Activated B cell treated with CpG ODN at 0.5 μM for 24 hours (primary cell): ENCODE results near the gene PCDHAC2. TPM values are rescaled to one million over a fixed set of nuclear protein-coding genes. Genes with fewer than 3 reads are reported as not detected.

Experiments
- ATAC-seq: fragments of 200-7000 bp; cut with Tn5 transposase; one replicate; pipeline ENCODE4 v1.10.0; 2021; ENCODE audit warnings: low read depth, mild to moderate bottlenecking, moderate library complexity
- CTCF ChIA-PET: fragments of 350-600 bp; sonication (Branson Sonifier 250); formaldehyde crosslinking; loops from one replicate; lab custom pipeline; 2021; ENCODE audit warnings: antibody characterized with exemption; lab: Charles Lee
- POLR2A ChIA-PET: fragments of 350-600 bp; sonication (Branson Sonifier 250); formaldehyde crosslinking; loops from one replicate; lab custom pipeline; 2021; ENCODE audit warnings: antibody characterized with exemption; lab: Charles Lee
- DNase-seq: peaks from one replicate; pipeline ENCODE4 v3.0.0; 2022
- H3K27ac Mint-ChIP-seq: one replicate; pipeline ENCODE4 v1.8.0; 2020; ENCODE audit warnings: mixed read lengths
- H3K27me3 Mint-ChIP-seq: one replicate; pipeline ENCODE4 v1.8.0; 2021; ENCODE audit warnings: mixed read lengths
- H3K36me3 Mint-ChIP-seq: one replicate; pipeline ENCODE4 v1.8.0; 2021; ENCODE audit warnings: low read depth, mixed read lengths
- H3K4me1 Mint-ChIP-seq: one replicate; pipeline ENCODE4 v1.8.0; 2021; ENCODE audit warnings: mixed read lengths
- H3K4me3 Mint-ChIP-seq: one replicate; pipeline ENCODE4 v1.8.0; 2020; ENCODE audit warnings: mild to moderate bottlenecking, mixed read lengths
- H3K9me3 Mint-ChIP-seq: one replicate; pipeline ENCODE4 v1.8.0; 2020; ENCODE audit warnings: mixed read lengths
- CTCF ChIP-seq: fragments of 200-600 bp; IDR thresholded peaks from one replicate; pipeline ENCODE4 v1.8.0; 2022; ENCODE audit warnings: antibody characterized with exemption, mild to moderate bottlenecking
- intact Hi-C: fragments of 100-400 bp; cut with micrococcal nuclease; formaldehyde crosslinking; loops from one replicate; pipeline ENCODE4 v1.15.1; 2024
- total RNA-seq: library from RNA; stranded (reverse); gene quantifications from 2 replicates; pipeline ENCODE4 v1.2.3, GENCODE V29; 2022

Gene PCDHAC2
- total RNA-seq, 1 donor from 2014 or later = not detected

GRCh38 chr5:140998921-140999410 is 32.7 kb downstream of the PCDHAC2 start:
- CTCF ChIA-PET = no interaction called here
- Mint-ChIP-seq H3K27ac (no peak overlapping the region), H3K4me1 (peaks cover 1% of the 10 kb centered on the region), H3K9me3 (no peaks in the 10 kb centered on the region), H3K36me3 (no peaks in the 10 kb centered on the region), H3K4me3 (no peak overlapping the region), H3K27me3 (peaks cover 21% of the 10 kb centered on the region)
- no peak for ATAC-seq
- DNase-seq = no peak
- POLR2A ChIA-PET = no interaction called here
- intact Hi-C loops = no loop called here
- TF ChIP-seq CTCF = no peak

- Mint-ChIP-seq H3K27me3 (peaks cover 21% of the 10 kb centered on the region), H3K27ac (no peak overlapping the region), H3K4me1 (peaks cover 1% of the 10 kb centered on the region), H3K4me3 (no peak overlapping the region), H3K9me3 (no peaks in the 10 kb centered on the region), H3K36me3 (no peaks in the 10 kb centered on the region)
- ChIA-PET CTCF (no interaction called here), POLR2A (no interaction called here)
- no peak for ATAC-seq
- no peak for TF ChIP-seq CTCF
- DNase-seq = no peak
- intact Hi-C loops = no loop called here
Measured at GRCh38 chr5:141001446-141001843, 35.2 kb downstream of the PCDHAC2 start.

GRCh38 chr5:141001844-141002604 is 35.7 kb downstream of the PCDHAC2 start:
- intact Hi-C loops = no loop called here
- Mint-ChIP-seq H3K4me1 (peaks cover 1% of the 10 kb centered on the region), H3K4me3 (no peak overlapping the region), H3K9me3 (no peaks in the 10 kb centered on the region), H3K27ac (no peak overlapping the region), H3K27me3 (peaks cover 21% of the 10 kb centered on the region), H3K36me3 (no peaks in the 10 kb centered on the region)
- ChIA-PET CTCF (no interaction called here), POLR2A (no interaction called here)
- TF ChIP-seq CTCF = no peak
- ATAC-seq (no peak), DNase-seq (no peak)

- ChIA-PET POLR2A (no interaction called here), CTCF (no interaction called here)
- H3K4me3 Mint-ChIP-seq = no peak overlapping the region
- H3K4me1 Mint-ChIP-seq = peaks cover 1% of the 10 kb centered on the region
- H3K36me3 Mint-ChIP-seq = no peaks in the 10 kb centered on the region
- intact Hi-C loops = no loop called here
- ATAC-seq = no peak
- TF ChIP-seq CTCF = no peak
- H3K27ac Mint-ChIP-seq = no peak overlapping the region
- DNase-seq = no peak
- H3K27me3 Mint-ChIP-seq = peaks cover 21% of the 10 kb centered on the region
- no peaks in the 10 kb centered on the region for H3K9me3 Mint-ChIP-seq
Measured at GRCh38 chr5:141002605-141002965, 36.3 kb downstream of the PCDHAC2 start.

- CTCF ChIA-PET = no interaction called here
- intact Hi-C loops = no loop called here
- Mint-ChIP-seq H3K4me3 (no peak overlapping the region), H3K9me3 (no peaks in the 10 kb centered on the region), H3K27ac (no peak overlapping the region), H3K4me1 (peaks cover 1% of the 10 kb centered on the region), H3K27me3 (peaks cover 21% of the 10 kb centered on the region), H3K36me3 (no peaks in the 10 kb centered on the region)
- no peak for ATAC-seq
- no peak for TF ChIP-seq CTCF
- POLR2A ChIA-PET = no interaction called here
- no peak for DNase-seq
Measured at GRCh38 chr5:141003031-141003430, 36.8 kb downstream of the PCDHAC2 start.
